Measurements from ENCODE around the gene NOTO.
"Not testable (repeated sequence)": the region's sequence is repeated elsewhere in the genome, so short reads cannot be mapped to it uniquely, and the experiment has no call there.

GRCh38 chr2:73168348-73168747, 34.0 kb upstream of the NOTO start:
- TF ChIP-seq POLR2A, CTCF (IDR thresholded peaks at IDR 0.05): not testable (repeated sequence)
